H9 (cell line): ENCODE results near the gene SEMA4D. TPM values are rescaled to one million over a fixed set of nuclear protein-coding genes. Genes with fewer than 3 reads are reported as not detected.

Source experiments
- DNase-seq: peaks from one replicate; pipeline ENCODE4 v3.0.0-alpha.2; 2017
- H2AFZ ChIP-seq: one replicate; pipeline ENCODE4 v1.6.1; 2013; ENCODE audit warnings: mild to moderate bottlenecking, low read length, control low read depth, moderate library complexity
- H2AK5ac ChIP-seq: 2 replicates; pipeline ENCODE4 v1.6.1; 2013; ENCODE audit warnings: low read length, control low read depth, mixed read lengths; ENCODE audit not compliant: insufficient read length
- H2BK120ac ChIP-seq: one replicate; pipeline ENCODE4 v1.6.1; 2013; ENCODE audit warnings: low read depth, mild to moderate bottlenecking, low read length, control low read depth, inconsistent platforms; ENCODE audit not compliant: poor library complexity, severe bottlenecking
- H2BK12ac ChIP-seq: 2 replicates; pipeline ENCODE4 v1.6.1; 2013; ENCODE audit warnings: low read length, control low read depth, mixed read lengths, low read depth; ENCODE audit not compliant: insufficient read length
- H2BK15ac ChIP-seq: 2 replicates; pipeline ENCODE4 v1.6.1; 2013; ENCODE audit warnings: low read depth, low read length, control low read depth
- H2BK20ac ChIP-seq: one replicate; pipeline ENCODE4 v1.6.1; 2013; ENCODE audit warnings: low read depth, mild to moderate bottlenecking, low read length, control low read depth, inconsistent platforms; ENCODE audit not compliant: poor library complexity, severe bottlenecking
- H2BK5ac ChIP-seq: 2 replicates; pipeline ENCODE4 v1.6.1; 2013; ENCODE audit warnings: low read length, control low read depth, mixed read lengths; ENCODE audit not compliant: insufficient read length
- H3K14ac ChIP-seq: 2 replicates; pipeline ENCODE4 v1.6.1; 2013; ENCODE audit warnings: low read length, control low read depth; ENCODE audit not compliant: insufficient read depth
- H3K18ac ChIP-seq: 2 replicates; pipeline ENCODE4 v1.6.1; 2013; ENCODE audit warnings: low read depth, mild to moderate bottlenecking, mixed read lengths, low read length, control low read depth; ENCODE audit not compliant: insufficient read length
- H3K23ac ChIP-seq: 2 replicates; pipeline ENCODE4 v1.6.1; 2013; ENCODE audit warnings: low read length, control low read depth, mixed read lengths, low read depth; ENCODE audit not compliant: insufficient read length
- H3K23me2 ChIP-seq: 2 replicates; pipeline ENCODE4 v1.6.1; 2013; ENCODE audit warnings: low read depth, mild to moderate bottlenecking, mixed read lengths, low read length, control low read depth; ENCODE audit not compliant: insufficient read length, poor library complexity, severe bottlenecking
- H3K27ac ChIP-seq: 2 replicates; pipeline ENCODE4 v1.5.1; 2013; ENCODE audit warnings: low read length, control low read depth, mixed read lengths, low read depth; ENCODE audit not compliant: insufficient read length
- H3K27me3 ChIP-seq: 2 replicates; pipeline ENCODE4 v1.6.1; 2013; ENCODE audit warnings: low read length, control low read depth, inconsistent platforms; ENCODE audit not compliant: insufficient read depth
- H3K4ac ChIP-seq: 2 replicates; pipeline ENCODE4 v1.6.1; 2013; ENCODE audit warnings: low read depth, mild to moderate bottlenecking, control low read depth, inconsistent platforms, low read length, moderate library complexity
- H3K4me1 ChIP-seq: 2 replicates; pipeline ENCODE4 v1.6.1; 2013; ENCODE audit warnings: low read length, control low read depth, inconsistent platforms; ENCODE audit not compliant: insufficient read depth
- H3K4me2 ChIP-seq: 2 replicates; pipeline ENCODE4 v1.6.1; 2013; ENCODE audit warnings: low read length, control low read depth, mixed read lengths; ENCODE audit not compliant: insufficient read length, insufficient read depth
- H3K56ac ChIP-seq: 2 replicates; pipeline ENCODE4 v1.6.1; 2013; ENCODE audit warnings: low read depth, mild to moderate bottlenecking, mixed read lengths, low read length, control low read depth; ENCODE audit not compliant: insufficient read length
- H3K79me1 ChIP-seq: 2 replicates; pipeline ENCODE4 v1.6.1; 2013; ENCODE audit warnings: low read depth, mild to moderate bottlenecking, moderate library complexity, low read length, control low read depth, inconsistent platforms; ENCODE audit not compliant: insufficient read depth, poor library complexity, severe bottlenecking
- H3K79me2 ChIP-seq: 2 replicates; pipeline ENCODE4 v1.6.1; 2013; ENCODE audit warnings: low read length, control low read depth, inconsistent platforms; ENCODE audit not compliant: insufficient read depth
- H3K9ac ChIP-seq: 2 replicates; pipeline ENCODE4 v1.6.1; 2013; ENCODE audit warnings: low read length, control low read depth, mixed read lengths; ENCODE audit not compliant: insufficient read length; ENCODE audit errors: extremely low read depth
- H3K9me3 ChIP-seq: one replicate; pipeline ENCODE4 v1.6.1; 2013; ENCODE audit warnings: low read depth, low read length, inconsistent platforms; ENCODE audit not compliant: control insufficient read depth
- H3T11ph ChIP-seq: one replicate; pipeline ENCODE4 v1.6.1; 2013; ENCODE audit warnings: mild to moderate bottlenecking, low read length, control low read depth, inconsistent platforms
- H4K20me1 ChIP-seq: one replicate; pipeline ENCODE4 v1.6.1; 2013; ENCODE audit not compliant: control insufficient read depth, insufficient read length, insufficient read depth
- H4K5ac ChIP-seq: 2 replicates; pipeline ENCODE4 v1.6.1; 2013; ENCODE audit warnings: low read depth, mild to moderate bottlenecking, mixed read lengths, low read length, control low read depth; ENCODE audit not compliant: insufficient read length
- H4K8ac ChIP-seq: replicated peaks from 2 replicates; pipeline ENCODE4 v1.6.1; 2013; ENCODE audit warnings: low read length, control low read depth, mixed read lengths, low read depth; ENCODE audit not compliant: insufficient read length
- H4K91ac ChIP-seq: 2 replicates; pipeline ENCODE4 v1.6.1; 2013; ENCODE audit warnings: low read depth, mild to moderate bottlenecking, moderate library complexity, mixed read lengths, low read length, control low read depth; ENCODE audit not compliant: insufficient read length
- H3K27ac Mint-ChIP-seq, 3 experiments: 2 replicates in 2 of 3; 3 replicates in 1 of 3; pipeline ENCODE4 v1.8.0; 2020 to 2021; ENCODE audit warnings: mixed read lengths in 3 of 3, mild to moderate bottlenecking in 1 of 3, moderate library complexity in 1 of 3
- H3K27me3 Mint-ChIP-seq: 2 replicates; pipeline ENCODE4 v1.8.0; 2021; ENCODE audit warnings: low read depth, mild to moderate bottlenecking, moderate library complexity, mixed read lengths
- H3K36me3 Mint-ChIP-seq, 3 experiments: 2 replicates in 2 of 3; 3 replicates in 1 of 3; pipeline ENCODE4 v1.8.0; 2020 to 2021; ENCODE audit warnings: low read depth in 3 of 3, mixed read lengths in 3 of 3; ENCODE audit not compliant: insufficient read depth in 1 of 3
- H3K4me1 Mint-ChIP-seq, 2 experiments: 2 replicates each; pipeline ENCODE4 v1.8.0; 2020; ENCODE audit warnings: mixed read lengths in 2 of 2
- H3K4me3 Mint-ChIP-seq, 2 experiments: 2 replicates in 1 of 2; 3 replicates in 1 of 2; pipeline ENCODE4 v1.8.0; 2020 to 2021; ENCODE audit warnings: mild to moderate bottlenecking in 2 of 2, mixed read lengths in 2 of 2, moderate library complexity in 1 of 2
- H3K9me3 Mint-ChIP-seq, 2 experiments: 2 replicates in 1 of 2; 3 replicates in 1 of 2; pipeline ENCODE4 v1.8.0; 2020; ENCODE audit warnings: mild to moderate bottlenecking in 2 of 2, mixed read lengths in 2 of 2, moderate library complexity in 1 of 2
- WGBS: extraction: QIAGEN DNeasy Blood & Tissue Kit; methylation state at CpG from one replicate; pipeline ENCODE4 v1.1.7; 2013; ENCODE audit warnings: missing lambda C conversion rate, low lambda C conversion rate, mixed read lengths; ENCODE audit not compliant: insufficient read length; ENCODE audit errors: extremely low coverage; 5-methylcytosine and 5-hydroxymethylcytosine counted together
- total RNA-seq: library from RNA; stranded (reverse); gene quantifications from 2 replicates; pipeline ENCODE4 v1.2.1, GENCODE V29; 2021
- TF ChIP-seq, protein P1 (sequence below): fragments of 200-600 bp; sonication (generic); conservative IDR thresholded peaks from 3 replicates; pipeline ENCODE4 v1.8.0; 2021; ENCODE audit warnings: antibody characterized with exemption, mild to moderate bottlenecking

Gene SEMA4D
- total RNA-seq, 1 experiment from 2014 or later, result 47.2 TPM

DNA sequence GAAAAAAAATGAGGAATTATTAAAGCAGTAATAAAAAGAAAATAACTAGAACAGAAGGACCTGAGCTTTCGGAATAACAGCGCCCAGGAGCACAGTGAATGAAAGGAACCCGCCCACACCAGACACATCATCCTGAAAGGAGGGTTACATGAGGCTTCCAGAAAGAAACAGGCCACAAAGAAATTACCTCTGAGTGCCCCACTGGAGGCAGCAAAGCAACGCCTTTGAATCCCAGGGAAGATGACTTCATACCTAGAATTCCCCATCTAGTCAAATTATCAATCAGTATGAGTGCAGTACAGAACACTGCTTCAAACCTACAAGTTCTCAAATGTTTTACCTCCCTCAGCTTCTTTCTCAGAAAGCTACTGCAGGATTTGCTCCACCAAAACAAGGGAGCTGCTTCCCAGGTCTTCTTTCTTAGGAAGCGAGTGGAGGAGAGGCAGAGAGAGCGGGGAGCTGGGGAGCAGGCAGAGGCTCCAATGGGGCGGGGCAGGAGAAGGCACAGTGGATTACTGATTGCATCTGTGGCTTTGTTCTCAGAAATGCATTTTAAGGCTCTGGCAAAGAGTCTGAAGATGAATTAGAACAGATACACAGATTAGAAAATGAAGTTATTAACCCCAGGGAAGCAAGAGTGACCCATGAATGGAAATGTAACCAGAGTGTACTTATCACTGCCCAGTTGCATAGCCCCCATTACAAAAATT, 87.1 kb downstream of the SEMA4D start:
- DNase-seq, result no peak
- Histone ChIP-seq H3K4ac (no peak overlapping the region), H3K23me2 (no peaks in the 10 kb centered on the region), H3K9ac (no peak overlapping the region), H2BK15ac (no peak overlapping the region), H2BK12ac (no peak overlapping the region), H4K91ac (no peak overlapping the region), H4K20me1 (no peaks in the 10 kb centered on the region), H3K14ac (no peak overlapping the region), H3K27me3 (no peaks in the 10 kb centered on the region), H3K27ac (no peak overlapping the region), H2AFZ (no peak overlapping the region), H2BK120ac (no peak overlapping the region), H3K56ac (no peak overlapping the region), H3T11ph (no peak overlapping the region), H3K4me2 (no peak overlapping the region), H3K4me1 (peaks cover 11% of the 10 kb centered on the region; the same call in 1 of the 2 replicates), H3K9me3 (no peaks in the 10 kb centered on the region), H3K79me1 (no peaks in the 10 kb centered on the region), H2AK5ac (no peak overlapping the region), H4K5ac (no peak overlapping the region), H4K8ac (no peak overlapping the region), H3K79me2 (no peaks in the 10 kb centered on the region; the same call in 1 of the 2 replicates), H3K23ac (no peak overlapping the region), H2BK20ac (no peak overlapping the region), H2BK5ac (no peak overlapping the region), H3K18ac (no peak overlapping the region)
- Mint-ChIP-seq H3K27me3 (no peaks in the 10 kb centered on the region), H3K4me1 (peaks cover 44 to 52% of the 10 kb centered on the region in 2 experiments), H3K4me3 (no peak overlapping the region), H3K9me3 (no peaks in the 10 kb centered on the region; a peak in 2 of 5 replicates), H3K36me3 (peaks cover 4 to 20% (median 13%) of the 10 kb centered on the region in 3 experiments), H3K27ac (peak overlapping the region in 1 of 3 experiments; percentile 44; a peak in 2 of 7 replicates)
- TF ChIP-seq, protein P1, sequence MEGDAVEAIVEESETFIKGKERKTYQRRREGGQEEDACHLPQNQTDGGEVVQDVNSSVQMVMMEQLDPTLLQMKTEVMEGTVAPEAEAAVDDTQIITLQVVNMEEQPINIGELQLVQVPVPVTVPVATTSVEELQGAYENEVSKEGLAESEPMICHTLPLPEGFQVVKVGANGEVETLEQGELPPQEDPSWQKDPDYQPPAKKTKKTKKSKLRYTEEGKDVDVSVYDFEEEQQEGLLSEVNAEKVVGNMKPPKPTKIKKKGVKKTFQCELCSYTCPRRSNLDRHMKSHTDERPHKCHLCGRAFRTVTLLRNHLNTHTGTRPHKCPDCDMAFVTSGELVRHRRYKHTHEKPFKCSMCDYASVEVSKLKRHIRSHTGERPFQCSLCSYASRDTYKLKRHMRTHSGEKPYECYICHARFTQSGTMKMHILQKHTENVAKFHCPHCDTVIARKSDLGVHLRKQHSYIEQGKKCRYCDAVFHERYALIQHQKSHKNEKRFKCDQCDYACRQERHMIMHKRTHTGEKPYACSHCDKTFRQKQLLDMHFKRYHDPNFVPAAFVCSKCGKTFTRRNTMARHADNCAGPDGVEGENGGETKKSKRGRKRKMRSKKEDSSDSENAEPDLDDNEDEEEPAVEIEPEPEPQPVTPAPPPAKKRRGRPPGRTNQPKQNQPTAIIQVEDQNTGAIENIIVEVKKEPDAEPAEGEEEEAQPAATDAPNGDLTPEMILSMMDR, result peak; percentile 35; the same call in 1 of the 3 replicates
- no CpG with 5 or more reads among the region's 7 CpGs for WGBS
